HepG2 (cell line): ENCODE results near the gene TTLL8. TPM values are rescaled to one million over a fixed set of nuclear protein-coding genes. Genes with fewer than 3 reads are reported as not detected.

Experiments used
- ATAC-seq: fragments of 200-7000 bp; cut with Tn5 transposase; 3 replicates; pipeline ENCODE4 v1.9.1; 2020; ENCODE audit warnings: mild to moderate bottlenecking, moderate library complexity
- BruUV-seq: library from RNA; stranded (reverse); fragments of 400-500 nt; replicated peaks from 2 replicates; lab custom pipeline; 2021; lab: Mats Ljungman, UMichigan
- CTCF ChIA-PET: fragments of 300-600 bp; formaldehyde crosslinking; extraction: SDS; loops from one replicate; lab custom pipeline; 2021; ENCODE audit warnings: low total read pairs, inconsistent platforms, low intra/inter-chr PET ratio; lab: Yijun Ruan, JAX
- POLR2A ChIA-PET: fragments of 350-600 bp; sonication (Branson Sonifier 250); formaldehyde crosslinking; loops from one replicate; lab custom pipeline; 2020; ENCODE audit warnings: antibody characterized with exemption, inconsistent platforms; lab: Yijun Ruan, JAX
- DNase-seq: peaks from one replicate; pipeline ENCODE4 v3.0.0-alpha.2; 2015; ENCODE audit warnings: low spot score
- FAIRE-seq: peaks from 3 replicates; lab custom pipeline; 2011; peaks lifted over from hg19 to GRCh38; lab: Jason Lieb, UNC
- H2AFZ ChIP-seq: one replicate; pipeline ENCODE4 v1.6.1; 2011; ENCODE audit warnings: low read length, inconsistent platforms
- H3K27ac ChIP-seq: fragments of 300-600 bp; 3 replicates; pipeline ENCODE4 v1.8.0; 2011; ENCODE audit warnings: mixed run types, mild to moderate bottlenecking, mixed read lengths, low read length, inconsistent platforms; ENCODE audit not compliant: insufficient read depth; ENCODE audit errors: extremely low read length
- H3K27me3 ChIP-seq, 2 experiments: fragments of 200-600 bp in 1 of 2; 2 replicates in 1 of 2; 3 replicates in 1 of 2; pipeline versions ENCODE4 v1.6.0 to v1.8.0; 2011; ENCODE audit warnings: low read length in 2 of 2, mild to moderate bottlenecking in 2 of 2, moderate library complexity in 2 of 2, inconsistent platforms in 1 of 2; ENCODE audit not compliant: insufficient read depth in 2 of 2, control insufficient read depth in 1 of 2
- H3K36me3 ChIP-seq, 2 experiments: fragments of 200-600 bp in 1 of 2; replicated peaks in 1 of 2; 2 replicates in 1 of 2; 3 replicates in 1 of 2; pipeline versions ENCODE4 v1.5.1 to v1.8.0; 2011; ENCODE audit warnings: low read length in 2 of 2, inconsistent platforms in 1 of 2; ENCODE audit not compliant: insufficient read depth in 2 of 2, control insufficient read depth in 1 of 2
- H3K4me1 ChIP-seq: 2 replicates; pipeline ENCODE4 v1.5.1; 2012; ENCODE audit warnings: low read length, inconsistent platforms; ENCODE audit not compliant: insufficient read depth
- H3K4me2 ChIP-seq: 2 replicates; pipeline ENCODE4 v1.6.0; 2011; ENCODE audit warnings: low read depth, low read length, inconsistent platforms
- H3K4me3 ChIP-seq, 3 experiments: fragments of 200-600 bp in 1 of 3; sonication (generic), shearing (Covaris generic) in 1 of 3; replicated peaks in 1 of 3; 2 replicates each; pipeline ENCODE4 v1.5.1; 2011 to 2016; ENCODE audit warnings: low read length in 3 of 3, inconsistent platforms in 2 of 3, low read depth in 2 of 3, mild to moderate bottlenecking in 2 of 3, control low read depth in 1 of 3, mixed read lengths in 1 of 3; ENCODE audit not compliant: insufficient read depth in 1 of 3
- H3K79me2 ChIP-seq: one replicate; pipeline ENCODE4 v1.6.1; 2011; ENCODE audit warnings: low read length, inconsistent platforms; ENCODE audit not compliant: insufficient read depth
- H3K9ac ChIP-seq: 2 replicates; pipeline ENCODE4 v1.6.0; 2011; ENCODE audit warnings: mild to moderate bottlenecking, low read depth, low read length, inconsistent platforms; ENCODE audit not compliant: insufficient read depth
- H3K9me3 ChIP-seq: 2 replicates; pipeline ENCODE4 v1.5.1; 2012; ENCODE audit warnings: mild to moderate bottlenecking, low read length
- H4K20me1 ChIP-seq: 2 replicates; pipeline ENCODE4 v1.6.0; 2011; ENCODE audit warnings: inconsistent platforms, mild to moderate bottlenecking, low read length, moderate library complexity; ENCODE audit not compliant: insufficient read depth
- BRCA1 ChIP-seq: sonication (generic); formaldehyde crosslinking; IDR thresholded peaks from 2 replicates; pipeline ENCODE4 v1.4.0; 2020; ENCODE audit warnings: missing genetic modification reagents
- MAFG ChIP-seq: sonication (generic); formaldehyde crosslinking; IDR thresholded peaks from 2 replicates; pipeline ENCODE4 v1.5.1; 2020; ENCODE audit warnings: mild to moderate bottlenecking, missing genetic modification reagents
- SETDB1 ChIP-seq: sonication (generic); formaldehyde crosslinking; IDR thresholded peaks from 2 replicates; pipeline ENCODE4 v1.5.1; 2020; ENCODE audit warnings: missing genetic modification reagents, mild to moderate bottlenecking, borderline replicate concordance
- SMARCC2 ChIP-seq: fragments of 450-650 bp; IDR thresholded peaks from 2 replicates; pipeline ENCODE4 v1.6.1; 2017; ENCODE audit warnings: antibody characterized with exemption, mild to moderate bottlenecking
- ZNF597 ChIP-seq: sonication (generic); formaldehyde crosslinking; IDR thresholded peaks from 2 replicates; pipeline ENCODE4 v1.5.0; 2020; ENCODE audit warnings: missing genetic modification reagents
- WGBS: methylation state at CpG from one replicate; pipeline ENCODE4 v1.1.6; 2017; ENCODE audit warnings: low lambda C conversion rate; 5-methylcytosine and 5-hydroxymethylcytosine counted together
- in situ Hi-C: cut with HindIII; loops from 2 replicates; pipeline ENCODE4 v1.10.0; 2017; ENCODE audit warnings: low pct_unique_long_range_greater_than_20kb; ENCODE audit not compliant: extremely low pct_ligation_motif_present
- intact Hi-C: fragments of 100-400 bp; cut with micrococcal nuclease; formaldehyde crosslinking; loops from one replicate; pipeline ENCODE4 v1.10.0; 2022; ENCODE audit not compliant: unreplicated experiment
- polyA plus RNA-seq, 8 experiments: library from polyadenylated mRNA; depleted of rRNA in 3 of 8; stranded (reverse) in 7 of 8; unstranded in 1 of 8; fragments of >200 nt; fragmentation: Illumina TruSeq in 4 of 8; extraction: Trizol in 4 of 8; gene quantifications; 2 replicates each; pipeline versions ENCODE4 v1.2.1 to v1.2.3, GENCODE V29; 2011 to 2016; ENCODE audit warnings: low read depth in 4 of 8, missing spikeins in 1 of 8, mixed read lengths in 1 of 8; ENCODE audit not compliant: insufficient read depth in 1 of 8
- total RNA-seq, 5 experiments: library from RNA; depleted of rRNA; stranded (reverse); fragments of >200 nt; fragmentation: Illumina TruSeq; extraction: Trizol; gene quantifications; 2 replicates each; pipeline ENCODE4 v1.2.3, GENCODE V29; 2016; ENCODE audit warnings: low read depth in 1 of 5
- TF ChIP-seq, protein P1 (sequence below): sonication (generic); formaldehyde crosslinking; IDR thresholded peaks from 2 replicates; pipeline ENCODE4 v1.5.0; 2020; ENCODE audit warnings: mild to moderate bottlenecking, missing genetic modification reagents, borderline replicate concordance
- TF ChIP-seq, protein P2 (sequence below): sonication (generic); formaldehyde crosslinking; IDR thresholded peaks from 2 replicates; pipeline ENCODE4 v1.5.0; 2020; ENCODE audit warnings: mild to moderate bottlenecking, missing genetic modification reagents

The TTLL8 gene
- total and polyA plus RNA-seq, 2 of the 13 experiments (the other 11 are each of a cell fraction or from before 2014, with no cell fraction given), result not detected

GRCh38 chr22:50035131-50035881 is 22.8 kb downstream of the TTLL8 start (continued):
- TF ChIP-seq MAFG (CRISPR knock-in tag), result no peak

DNA sequence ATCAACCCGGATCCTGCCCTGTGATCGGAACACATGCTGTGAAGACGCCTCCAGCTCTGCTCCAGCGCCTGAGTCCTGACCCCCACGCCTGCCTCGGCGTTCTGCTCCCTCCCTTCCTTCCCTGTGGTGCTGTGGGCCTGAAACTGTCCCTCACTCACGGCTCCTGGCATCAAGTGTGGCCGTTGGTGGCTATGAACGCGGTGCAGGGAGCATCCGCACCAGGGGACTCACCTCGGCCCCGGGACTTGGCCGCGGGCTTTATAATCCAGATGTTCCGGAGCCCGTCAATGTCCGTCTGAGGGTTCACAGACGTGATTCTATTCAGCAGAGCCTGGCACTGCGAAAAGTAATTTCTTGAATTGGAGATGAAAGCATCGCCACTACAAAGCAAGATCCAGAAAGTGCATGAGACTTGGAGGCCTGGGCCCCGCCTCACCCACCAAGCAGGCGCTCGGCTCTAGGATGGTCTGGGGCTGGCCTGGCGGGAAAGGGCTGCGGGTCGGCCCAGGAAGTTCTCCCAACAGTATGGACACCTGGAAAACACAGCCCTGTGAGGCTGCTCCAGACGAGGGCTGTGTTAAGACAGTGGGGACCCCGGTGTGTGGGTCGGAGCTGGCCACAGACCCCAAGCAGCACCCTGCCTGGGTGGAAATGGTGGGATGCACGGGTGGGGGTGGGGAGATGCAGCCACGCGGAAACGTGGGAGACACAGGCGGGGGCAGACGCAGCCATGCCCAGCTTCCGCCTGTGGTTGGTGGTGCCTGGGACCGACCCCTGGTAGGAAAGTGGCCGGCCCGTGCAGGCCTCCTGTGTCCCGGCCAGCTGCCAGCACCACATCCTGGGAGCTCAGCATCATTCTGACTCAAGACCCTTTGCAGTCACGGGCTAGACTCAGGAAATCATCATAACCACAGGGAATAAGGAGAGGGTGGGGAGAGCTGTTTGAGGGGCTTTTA is 23.7 kb downstream of the TTLL8 start:
- BruUV-seq, result no TSS peak
- no peak for TF ChIP-seq SMARCC2
- TF ChIP-seq, protein P1, sequence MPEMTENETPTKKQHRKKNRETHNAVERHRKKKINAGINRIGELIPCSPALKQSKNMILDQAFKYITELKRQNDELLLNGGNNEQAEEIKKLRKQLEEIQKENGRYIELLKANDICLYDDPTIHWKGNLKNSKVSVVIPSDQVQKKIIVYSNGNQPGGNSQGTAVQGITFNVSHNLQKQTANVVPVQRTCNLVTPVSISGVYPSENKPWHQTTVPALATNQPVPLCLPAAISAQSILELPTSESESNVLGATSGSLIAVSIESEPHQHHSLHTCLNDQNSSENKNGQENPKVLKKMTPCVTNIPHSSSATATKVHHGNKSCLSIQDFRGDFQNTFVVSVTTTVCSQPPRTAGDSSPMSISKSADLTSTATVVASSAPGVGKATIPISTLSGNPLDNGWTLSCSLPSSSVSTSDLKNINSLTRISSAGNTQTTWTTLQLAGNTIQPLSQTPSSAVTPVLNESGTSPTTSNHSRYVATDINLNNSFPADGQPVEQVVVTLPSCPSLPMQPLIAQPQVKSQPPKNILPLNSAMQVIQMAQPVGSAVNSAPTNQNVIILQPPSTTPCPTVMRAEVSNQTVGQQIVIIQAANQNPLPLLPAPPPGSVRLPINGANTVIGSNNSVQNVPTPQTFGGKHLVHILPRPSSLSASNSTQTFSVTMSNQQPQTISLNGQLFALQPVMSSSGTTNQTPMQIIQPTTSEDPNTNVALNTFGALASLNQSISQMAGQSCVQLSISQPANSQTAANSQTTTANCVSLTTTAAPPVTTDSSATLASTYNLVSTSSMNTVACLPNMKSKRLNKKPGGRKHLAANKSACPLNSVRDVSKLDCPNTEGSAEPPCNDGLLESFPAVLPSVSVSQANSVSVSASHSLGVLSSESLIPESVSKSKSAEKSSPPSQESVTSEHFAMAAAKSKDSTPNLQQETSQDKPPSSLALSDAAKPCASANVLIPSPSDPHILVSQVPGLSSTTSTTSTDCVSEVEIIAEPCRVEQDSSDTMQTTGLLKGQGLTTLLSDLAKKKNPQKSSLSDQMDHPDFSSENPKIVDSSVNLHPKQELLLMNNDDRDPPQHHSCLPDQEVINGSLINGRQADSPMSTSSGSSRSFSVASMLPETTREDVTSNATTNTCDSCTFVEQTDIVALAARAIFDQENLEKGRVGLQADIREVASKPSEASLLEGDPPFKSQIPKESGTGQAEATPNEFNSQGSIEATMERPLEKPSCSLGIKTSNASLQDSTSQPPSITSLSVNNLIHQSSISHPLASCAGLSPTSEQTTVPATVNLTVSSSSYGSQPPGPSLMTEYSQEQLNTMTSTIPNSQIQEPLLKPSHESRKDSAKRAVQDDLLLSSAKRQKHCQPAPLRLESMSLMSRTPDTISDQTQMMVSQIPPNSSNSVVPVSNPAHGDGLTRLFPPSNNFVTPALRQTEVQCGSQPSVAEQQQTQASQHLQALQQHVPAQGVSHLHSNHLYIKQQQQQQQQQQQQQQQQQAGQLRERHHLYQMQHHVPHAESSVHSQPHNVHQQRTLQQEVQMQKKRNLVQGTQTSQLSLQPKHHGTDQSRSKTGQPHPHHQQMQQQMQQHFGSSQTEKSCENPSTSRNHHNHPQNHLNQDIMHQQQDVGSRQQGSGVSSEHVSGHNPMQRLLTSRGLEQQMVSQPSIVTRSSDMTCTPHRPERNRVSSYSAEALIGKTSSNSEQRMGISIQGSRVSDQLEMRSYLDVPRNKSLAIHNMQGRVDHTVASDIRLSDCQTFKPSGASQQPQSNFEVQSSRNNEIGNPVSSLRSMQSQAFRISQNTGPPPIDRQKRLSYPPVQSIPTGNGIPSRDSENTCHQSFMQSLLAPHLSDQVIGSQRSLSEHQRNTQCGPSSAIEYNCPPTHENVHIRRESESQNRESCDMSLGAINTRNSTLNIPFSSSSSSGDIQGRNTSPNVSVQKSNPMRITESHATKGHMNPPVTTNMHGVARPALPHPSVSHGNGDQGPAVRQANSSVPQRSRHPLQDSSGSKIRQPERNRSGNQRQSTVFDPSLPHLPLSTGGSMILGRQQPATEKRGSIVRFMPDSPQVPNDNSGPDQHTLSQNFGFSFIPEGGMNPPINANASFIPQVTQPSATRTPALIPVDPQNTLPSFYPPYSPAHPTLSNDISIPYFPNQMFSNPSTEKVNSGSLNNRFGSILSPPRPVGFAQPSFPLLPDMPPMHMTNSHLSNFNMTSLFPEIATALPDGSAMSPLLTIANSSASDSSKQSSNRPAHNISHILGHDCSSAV, result no peak
- TF ChIP-seq ZNF597 (CRISPR knock-in tag), result no peak
- TF ChIP-seq, protein P2, sequence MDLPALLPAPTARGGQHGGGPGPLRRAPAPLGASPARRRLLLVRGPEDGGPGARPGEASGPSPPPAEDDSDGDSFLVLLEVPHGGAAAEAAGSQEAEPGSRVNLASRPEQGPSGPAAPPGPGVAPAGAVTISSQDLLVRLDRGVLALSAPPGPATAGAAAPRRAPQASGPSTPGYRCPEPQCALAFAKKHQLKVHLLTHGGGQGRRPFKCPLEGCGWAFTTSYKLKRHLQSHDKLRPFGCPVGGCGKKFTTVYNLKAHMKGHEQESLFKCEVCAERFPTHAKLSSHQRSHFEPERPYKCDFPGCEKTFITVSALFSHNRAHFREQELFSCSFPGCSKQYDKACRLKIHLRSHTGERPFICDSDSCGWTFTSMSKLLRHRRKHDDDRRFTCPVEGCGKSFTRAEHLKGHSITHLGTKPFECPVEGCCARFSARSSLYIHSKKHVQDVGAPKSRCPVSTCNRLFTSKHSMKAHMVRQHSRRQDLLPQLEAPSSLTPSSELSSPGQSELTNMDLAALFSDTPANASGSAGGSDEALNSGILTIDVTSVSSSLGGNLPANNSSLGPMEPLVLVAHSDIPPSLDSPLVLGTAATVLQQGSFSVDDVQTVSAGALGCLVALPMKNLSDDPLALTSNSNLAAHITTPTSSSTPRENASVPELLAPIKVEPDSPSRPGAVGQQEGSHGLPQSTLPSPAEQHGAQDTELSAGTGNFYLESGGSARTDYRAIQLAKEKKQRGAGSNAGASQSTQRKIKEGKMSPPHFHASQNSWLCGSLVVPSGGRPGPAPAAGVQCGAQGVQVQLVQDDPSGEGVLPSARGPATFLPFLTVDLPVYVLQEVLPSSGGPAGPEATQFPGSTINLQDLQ (CRISPR knock-in tag), result no peak
- TF ChIP-seq BRCA1 (CRISPR knock-in tag), result no peak
- no peak for TF ChIP-seq SETDB1 (CRISPR knock-in tag)

More for the DNA sequence above, 23.7 kb downstream of the TTLL8 start:
- in situ Hi-C loops (loop anchor here (5.0 kb wide), 2 partner anchors 102 to 267 kb away; no protein-coding TSS in a partner anchor), intact Hi-C loops (loop anchor here (5.0 to 10.0 kb wide), 2 partner anchors 42 to 270 kb away; no protein-coding TSS in a partner anchor)
- H3K27me3 ChIP-seq, result peaks cover 8 to 60% of the 10 kb centered on the region in 2 experiments
- DNase-seq, result no peak
- no peak for ATAC-seq
- H3K4me2 ChIP-seq, result no peak overlapping the region
- H3K27ac ChIP-seq, result no peak overlapping the region
- no peaks in the 10 kb centered on the region for H3K9me3 ChIP-seq
- FAIRE-seq, result no peak
- POLR2A ChIA-PET, result no interaction called here
- no peak overlapping the region for H3K9ac ChIP-seq
- CTCF ChIA-PET, result no interaction called here
- 32% methylated on average over 28 of the region's 43 CpGs for WGBS
- no peak overlapping the region for H2AFZ ChIP-seq
- H3K79me2 ChIP-seq, result no peaks in the 10 kb centered on the region
- H3K4me1 ChIP-seq, result no peaks in the 10 kb centered on the region
- no peaks in the 10 kb centered on the region for H4K20me1 ChIP-seq
- no peaks in the 10 kb centered on the region for H3K36me3 ChIP-seq
- no peak overlapping the region for H3K4me3 ChIP-seq
